HFF-Myc (cell line): ENCODE measurements around the gene KLHL29.

ENCODE experiments used
- DNase-seq: peaks from one replicate; pipeline ENCODE4 v3.0.0-alpha.2; 2011; ENCODE audit warnings: low read depth; ENCODE audit errors: extremely low read depth
- H3K4me3 ChIP-seq: replicated peaks from 2 replicates; pipeline ENCODE4 v1.5.1; 2011; ENCODE audit warnings: low read depth, mild to moderate bottlenecking, control low read depth, low read length
- TF ChIP-seq, protein P1 (sequence below): IDR thresholded peaks from 2 replicates; pipeline ENCODE4 v1.5.1; 2012; ENCODE audit warnings: mild to moderate bottlenecking, low read depth, low read length, control low read depth; ENCODE audit errors: missing control alignments

KLHL29 gene

DNA sequence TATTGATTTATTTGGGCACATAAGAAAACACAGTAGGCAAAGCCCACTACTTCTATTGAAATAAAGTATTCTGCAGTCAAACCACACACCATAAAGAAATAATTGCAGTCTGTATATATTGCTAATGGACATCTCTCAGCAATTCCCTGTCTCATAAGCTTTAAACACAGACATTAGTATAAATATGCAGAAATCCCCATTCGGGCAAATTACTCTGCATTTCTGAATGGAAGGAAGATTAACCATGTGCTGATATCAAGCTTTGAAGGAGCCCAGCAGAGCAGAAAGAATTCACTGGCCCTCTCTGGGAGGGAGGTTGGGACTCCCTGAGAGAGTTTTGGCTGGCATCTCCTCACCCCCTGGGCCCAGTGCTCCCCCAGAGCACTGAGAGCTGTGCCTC, 272.4 kb downstream of the KLHL29 start:
- DNase-seq = no peak
- TF ChIP-seq, protein P1, sequence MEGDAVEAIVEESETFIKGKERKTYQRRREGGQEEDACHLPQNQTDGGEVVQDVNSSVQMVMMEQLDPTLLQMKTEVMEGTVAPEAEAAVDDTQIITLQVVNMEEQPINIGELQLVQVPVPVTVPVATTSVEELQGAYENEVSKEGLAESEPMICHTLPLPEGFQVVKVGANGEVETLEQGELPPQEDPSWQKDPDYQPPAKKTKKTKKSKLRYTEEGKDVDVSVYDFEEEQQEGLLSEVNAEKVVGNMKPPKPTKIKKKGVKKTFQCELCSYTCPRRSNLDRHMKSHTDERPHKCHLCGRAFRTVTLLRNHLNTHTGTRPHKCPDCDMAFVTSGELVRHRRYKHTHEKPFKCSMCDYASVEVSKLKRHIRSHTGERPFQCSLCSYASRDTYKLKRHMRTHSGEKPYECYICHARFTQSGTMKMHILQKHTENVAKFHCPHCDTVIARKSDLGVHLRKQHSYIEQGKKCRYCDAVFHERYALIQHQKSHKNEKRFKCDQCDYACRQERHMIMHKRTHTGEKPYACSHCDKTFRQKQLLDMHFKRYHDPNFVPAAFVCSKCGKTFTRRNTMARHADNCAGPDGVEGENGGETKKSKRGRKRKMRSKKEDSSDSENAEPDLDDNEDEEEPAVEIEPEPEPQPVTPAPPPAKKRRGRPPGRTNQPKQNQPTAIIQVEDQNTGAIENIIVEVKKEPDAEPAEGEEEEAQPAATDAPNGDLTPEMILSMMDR = no peak
- no peak overlapping the region for H3K4me3 ChIP-seq

DNA sequence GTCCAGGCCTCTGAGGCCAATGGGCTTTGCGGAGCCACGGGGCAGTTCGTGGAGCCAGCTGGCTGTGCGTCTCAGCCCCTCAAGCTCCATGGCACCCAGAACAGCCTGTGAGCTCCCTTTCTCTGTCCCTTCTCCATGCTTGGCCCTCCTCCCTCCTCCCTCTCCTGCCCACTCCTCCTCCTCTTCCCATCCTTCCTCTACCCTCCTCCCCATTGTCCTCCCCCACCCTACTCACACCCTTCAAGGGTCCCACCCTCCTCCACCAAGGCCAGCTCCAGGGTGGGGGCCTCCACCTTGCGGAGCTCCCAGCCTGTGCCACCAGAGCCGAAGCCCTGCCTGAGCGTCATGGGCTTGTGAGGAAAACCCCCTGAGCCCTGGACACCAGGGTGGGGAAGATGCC, 273.0 kb downstream of the KLHL29 start:
- TF ChIP-seq, protein P1 = no peak
- no peak for DNase-seq
- H3K4me3 ChIP-seq = no peak overlapping the region

DNA sequence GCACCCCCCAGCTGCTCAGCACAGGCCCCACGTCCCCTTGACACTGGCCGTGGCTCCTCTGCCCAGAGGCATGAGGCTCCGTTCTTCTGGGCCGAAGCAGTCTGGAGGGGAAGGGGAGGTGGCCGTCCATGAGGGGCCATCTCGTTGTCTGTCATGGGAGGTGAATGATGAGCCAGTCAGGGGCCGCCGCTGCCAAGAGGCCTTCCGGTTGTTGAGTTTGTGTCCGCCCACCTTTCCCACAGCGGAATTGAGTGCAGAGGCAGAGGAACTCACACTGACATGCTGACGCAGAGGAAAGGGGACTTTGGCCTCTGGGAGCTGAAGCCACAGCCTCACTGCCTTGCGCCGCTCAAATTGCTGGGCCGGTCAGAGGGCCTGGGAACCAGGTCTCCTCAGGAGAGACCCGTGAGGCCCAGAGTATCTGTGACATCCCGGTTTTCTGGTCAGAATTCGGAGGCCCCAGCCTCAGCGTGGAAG, 273.5 kb downstream of the KLHL29 start:
- TF ChIP-seq, protein P1 = no peak
- DNase-seq = no peak
- H3K4me3 ChIP-seq = no peak overlapping the region

DNA sequence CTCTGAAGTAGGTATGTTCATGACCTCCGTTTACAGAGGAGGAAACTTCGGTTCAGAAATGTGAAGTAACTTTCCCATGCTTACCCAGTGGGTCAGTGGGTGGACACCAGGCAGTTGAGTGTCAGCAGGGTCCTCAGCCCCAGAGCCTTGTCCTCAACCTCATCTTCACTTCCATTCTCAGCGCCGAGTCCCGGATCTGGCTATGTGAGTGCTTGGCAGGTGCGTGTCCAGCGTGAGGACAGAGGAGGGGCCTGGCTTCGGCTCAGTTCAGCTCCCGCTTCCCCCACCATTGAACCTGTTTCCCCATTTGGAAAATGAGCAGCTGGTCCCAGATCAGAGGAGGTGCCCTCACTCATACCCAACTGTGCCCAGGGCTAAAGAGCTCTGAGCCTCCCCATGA, 274.3 kb downstream of the KLHL29 start:
- H3K4me3 ChIP-seq = no peak overlapping the region
- TF ChIP-seq, protein P1 = no peak
- DNase-seq = no peak

DNA sequence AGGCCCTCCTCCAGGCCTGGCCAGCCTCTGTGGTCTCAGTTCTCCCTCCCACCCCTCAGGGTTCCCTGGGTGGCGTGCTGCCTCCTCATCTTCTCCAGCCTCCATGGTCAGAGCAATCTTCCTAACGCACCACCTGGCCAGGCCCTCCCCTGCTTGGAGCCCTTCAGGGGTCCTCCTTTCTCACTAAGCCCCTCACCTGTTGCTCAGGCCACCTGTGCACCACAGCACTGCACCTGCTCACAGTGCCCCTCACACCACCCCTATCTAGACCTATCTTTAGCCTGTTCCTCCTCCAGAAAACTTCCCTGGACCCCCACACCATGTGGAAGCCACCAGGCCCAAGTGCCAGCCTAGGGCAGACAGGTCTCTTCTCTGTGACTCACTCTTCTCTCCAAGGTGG, 274.8 kb downstream of the KLHL29 start:
- TF ChIP-seq, protein P1 = no peak
- no peak overlapping the region for H3K4me3 ChIP-seq
- DNase-seq = no peak

DNA sequence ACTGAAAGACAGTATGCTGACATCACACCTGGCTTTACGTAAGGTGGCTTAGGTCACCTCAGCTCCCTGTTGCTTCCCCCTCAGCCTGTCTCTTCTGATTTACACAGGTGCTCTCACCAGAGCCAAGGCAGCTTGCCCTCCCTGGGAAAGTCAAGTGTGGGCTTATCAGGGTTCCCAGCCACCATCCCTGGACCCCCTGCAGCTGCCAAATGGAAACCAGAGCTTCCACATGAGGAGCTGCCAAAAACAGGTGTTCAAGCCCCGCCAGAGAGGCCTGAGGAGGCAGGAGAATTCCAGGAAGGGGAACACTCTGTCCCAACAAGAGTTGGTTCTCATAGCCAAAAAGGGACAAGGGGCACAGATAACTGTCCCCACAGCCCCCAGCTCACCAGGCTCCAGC, 275.3 kb downstream of the KLHL29 start:
- DNase-seq = no peak
- TF ChIP-seq, protein P1 = no peak

More for the DNA sequence above, 275.3 kb downstream of the KLHL29 start:
- no peak overlapping the region for H3K4me3 ChIP-seq
